NCI-H2107 (cell line): ENCODE results near the gene CKS1B.
A peak's percentile ranks its signal among the peaks of the same experiment; 100 is the strongest.
"Not testable (repeated sequence)": the region's sequence is repeated elsewhere in the genome, so short reads cannot be mapped to it uniquely, and the experiment has no call there.

Source experiments
- DNase-seq: peaks from one replicate; lab custom pipeline; 2025; lab: John Stamatoyannopoulos, UW

The CKS1B gene

GRCh38 chr1:154964359-154964758, 10.1 kb upstream of the CKS1B start:
- DNase-seq = no peak

- DNase-seq = no peak
These were observed 8.4 kb upstream of the CKS1B start for GRCh38 chr1:154966111-154966510.

- no peak for DNase-seq
These were observed 7.0 kb upstream of the CKS1B start for GRCh38 chr1:154967331-154967950.

GRCh38 chr1:154968731-154969130, 5.8 kb upstream of the CKS1B start:
- no peak for DNase-seq

GRCh38 chr1:154969246-154969645, 5.2 kb upstream of the CKS1B start:
- DNase-seq = no peak

GRCh38 chr1:154969860-154970452, 4.5 kb upstream of the CKS1B start:
- no peak for DNase-seq

GRCh38 chr1:154970631-154971340, 3.7 kb upstream of the CKS1B start, which contains the start of gene SHC1:
Gene SHC1, minus strand, starts transcription at chr1:154970747. Its CDS starts 221 bp downstream, at chr1:154970526.
- no peak for DNase-seq

GRCh38 chr1:154971341-154971998, 3.0 kb upstream of the CKS1B start:
- no peak for DNase-seq

- DNase-seq = no peak
These were observed 2.3 kb upstream of the CKS1B start for GRCh38 chr1:154972213-154972516.

- DNase-seq = no peak
These were observed 1.8 kb upstream of the CKS1B start for GRCh38 chr1:154972517-154973343.

- DNase-seq = peak; percentile 80
These were observed 958 bp upstream of the CKS1B start for GRCh38 chr1:154973344-154974101.

- peak; percentile 96 for DNase-seq
These were observed 427 bp downstream of the CKS1B start for GRCh38 chr1:154974808-154975408.

GRCh38 chr1:154975409-154976059, 1.1 kb downstream of the CKS1B start:
- DNase-seq = no peak

GRCh38 chr1:154977762-154978161, 3.3 kb downstream of the CKS1B start:
- not testable (repeated sequence) for DNase-seq

- DNase-seq = no peak
These were observed 3.9 kb downstream of the CKS1B start for GRCh38 chr1:154978360-154978759.

GRCh38 chr1:154982341-154982740, 7.9 kb downstream of the CKS1B start:
- DNase-seq = no peak

- DNase-seq = peak; percentile 99
These were observed 8.6 kb downstream of the CKS1B start, which contains the start of gene FLAD1 for GRCh38 chr1:154982897-154983648. Gene FLAD1, plus strand, starts transcription at chr1:154983344. Its CDS starts 351 bp downstream, at chr1:154983695.

- no peak for DNase-seq
These were observed 9.4 kb downstream of the CKS1B start for GRCh38 chr1:154983776-154984466.

- not testable (repeated sequence) for DNase-seq
These were observed 12.3 kb downstream of the CKS1B start for GRCh38 chr1:154986736-154987135.
